ENCODE measurements around the gene WIPF1.
A peak's percentile ranks its signal among the peaks of the same experiment; 100 is the strongest.

Gene WIPF1

DNA sequence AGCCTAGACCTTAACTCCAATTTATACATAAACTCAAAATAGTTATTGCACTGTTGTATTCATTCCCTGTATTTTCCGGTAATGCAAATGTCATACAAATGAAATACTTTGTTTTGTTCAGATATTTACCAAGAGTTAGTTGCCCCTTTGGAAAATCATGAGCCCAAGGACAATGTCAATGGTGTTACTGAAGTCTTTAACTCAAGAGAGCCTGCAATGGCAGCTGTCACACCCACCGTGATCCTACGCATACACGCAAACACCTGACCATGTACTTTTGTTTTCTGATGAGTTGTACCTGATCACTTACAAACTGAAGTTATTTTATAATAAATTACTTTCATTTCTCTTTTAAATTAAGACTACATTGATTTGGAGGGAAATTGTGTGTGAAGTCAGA, 11.7 kb upstream of the WIPF1 start:
- H3K9me2 ChIP-seq (replicated peaks; ENCODE audit: control insufficient read depth, low read length) = no peaks in the 10 kb centered on the region
- peaks cover 7% of the 10 kb centered on the region for H3K36me3 ChIP-seq (ENCODE audit: control insufficient read depth, low read length)
- H3K27me3 ChIP-seq (ENCODE audit: control insufficient read depth, low read length) = no peaks in the 10 kb centered on the region
- H4K20me1 ChIP-seq (ENCODE audit: control insufficient read depth, insufficient read depth, low read depth, low read length) = no peaks in the 10 kb centered on the region
- peaks cover 9% of the 10 kb centered on the region for H3F3A ChIP-seq (ENCODE audit: control insufficient read depth, insufficient read depth)
- no peak overlapping the region for H3K27ac ChIP-seq (ENCODE audit: low read depth, low read length)
- no peak for TF ChIP-seq EZH2phosphoT487 (IDR thresholded peaks at IDR 0.05; ENCODE audit: borderline replicate concordance, low read length)
- TF ChIP-seq, protein P1, sequence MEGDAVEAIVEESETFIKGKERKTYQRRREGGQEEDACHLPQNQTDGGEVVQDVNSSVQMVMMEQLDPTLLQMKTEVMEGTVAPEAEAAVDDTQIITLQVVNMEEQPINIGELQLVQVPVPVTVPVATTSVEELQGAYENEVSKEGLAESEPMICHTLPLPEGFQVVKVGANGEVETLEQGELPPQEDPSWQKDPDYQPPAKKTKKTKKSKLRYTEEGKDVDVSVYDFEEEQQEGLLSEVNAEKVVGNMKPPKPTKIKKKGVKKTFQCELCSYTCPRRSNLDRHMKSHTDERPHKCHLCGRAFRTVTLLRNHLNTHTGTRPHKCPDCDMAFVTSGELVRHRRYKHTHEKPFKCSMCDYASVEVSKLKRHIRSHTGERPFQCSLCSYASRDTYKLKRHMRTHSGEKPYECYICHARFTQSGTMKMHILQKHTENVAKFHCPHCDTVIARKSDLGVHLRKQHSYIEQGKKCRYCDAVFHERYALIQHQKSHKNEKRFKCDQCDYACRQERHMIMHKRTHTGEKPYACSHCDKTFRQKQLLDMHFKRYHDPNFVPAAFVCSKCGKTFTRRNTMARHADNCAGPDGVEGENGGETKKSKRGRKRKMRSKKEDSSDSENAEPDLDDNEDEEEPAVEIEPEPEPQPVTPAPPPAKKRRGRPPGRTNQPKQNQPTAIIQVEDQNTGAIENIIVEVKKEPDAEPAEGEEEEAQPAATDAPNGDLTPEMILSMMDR (IDR thresholded peaks at IDR 0.05; ENCODE audit: low read depth, low read length, poor library complexity, severe bottlenecking) = no peak
- H3K9me3 ChIP-seq (ENCODE audit: control insufficient read depth, insufficient read depth, low read length) = no peaks in the 10 kb centered on the region
- peaks cover 85% of the 10 kb centered on the region for H3K4me1 ChIP-seq (ENCODE audit: control insufficient read depth, low read length)
- H3K79me2 ChIP-seq (ENCODE audit: control insufficient read depth, low read length) = peaks cover 20% of the 10 kb centered on the region
- H3K4me3 ChIP-seq (ENCODE audit: low read length) = no peak overlapping the region
- peak overlapping the region; percentile 14 for H3K4me2 ChIP-seq (ENCODE audit: low read length)

DNA sequence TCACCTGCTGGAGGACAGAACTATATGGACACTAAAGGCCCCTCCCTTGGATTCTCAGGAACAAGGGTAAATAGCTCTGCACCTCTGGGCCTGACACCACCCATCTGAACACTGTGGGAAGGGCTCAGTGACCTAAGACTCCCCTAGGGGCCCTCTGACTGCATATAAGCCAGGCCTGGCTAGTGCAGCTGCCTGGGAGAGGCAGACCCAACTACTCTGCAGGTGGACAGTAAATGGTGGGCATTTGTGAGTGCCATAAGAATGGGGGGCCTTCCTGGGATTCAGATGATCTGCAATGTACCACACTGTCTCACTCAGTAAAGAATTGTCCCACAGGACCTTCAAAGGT, 11.2 kb upstream of the WIPF1 start:
- Histone ChIP-seq H4K20me1 (ENCODE audit: control insufficient read depth, insufficient read depth, low read depth, low read length) (no peaks in the 10 kb centered on the region), H3K79me2 (ENCODE audit: control insufficient read depth, low read length) (peaks cover 16% of the 10 kb centered on the region), H3K27ac (ENCODE audit: low read depth, low read length) (no peak overlapping the region), H3K4me3 (ENCODE audit: low read length) (no peak overlapping the region), H3K9me2 (replicated peaks; ENCODE audit: control insufficient read depth, low read length) (no peaks in the 10 kb centered on the region), H3K9me3 (ENCODE audit: control insufficient read depth, insufficient read depth, low read length) (no peaks in the 10 kb centered on the region), H3K4me1 (ENCODE audit: control insufficient read depth, low read length) (peaks cover 80% of the 10 kb centered on the region), H3K36me3 (ENCODE audit: control insufficient read depth, low read length) (peaks cover 7% of the 10 kb centered on the region), H3F3A (ENCODE audit: control insufficient read depth, insufficient read depth) (peaks cover 11% of the 10 kb centered on the region), H3K27me3 (ENCODE audit: control insufficient read depth, low read length) (no peaks in the 10 kb centered on the region), H3K4me2 (ENCODE audit: low read length) (peak overlapping the region; percentile 14)
- no peak for TF ChIP-seq EZH2phosphoT487 (IDR thresholded peaks at IDR 0.05; ENCODE audit: borderline replicate concordance, low read length)
- TF ChIP-seq, protein P1 (IDR thresholded peaks at IDR 0.05; ENCODE audit: low read depth, low read length, poor library complexity, severe bottlenecking) = no peak

DNA sequence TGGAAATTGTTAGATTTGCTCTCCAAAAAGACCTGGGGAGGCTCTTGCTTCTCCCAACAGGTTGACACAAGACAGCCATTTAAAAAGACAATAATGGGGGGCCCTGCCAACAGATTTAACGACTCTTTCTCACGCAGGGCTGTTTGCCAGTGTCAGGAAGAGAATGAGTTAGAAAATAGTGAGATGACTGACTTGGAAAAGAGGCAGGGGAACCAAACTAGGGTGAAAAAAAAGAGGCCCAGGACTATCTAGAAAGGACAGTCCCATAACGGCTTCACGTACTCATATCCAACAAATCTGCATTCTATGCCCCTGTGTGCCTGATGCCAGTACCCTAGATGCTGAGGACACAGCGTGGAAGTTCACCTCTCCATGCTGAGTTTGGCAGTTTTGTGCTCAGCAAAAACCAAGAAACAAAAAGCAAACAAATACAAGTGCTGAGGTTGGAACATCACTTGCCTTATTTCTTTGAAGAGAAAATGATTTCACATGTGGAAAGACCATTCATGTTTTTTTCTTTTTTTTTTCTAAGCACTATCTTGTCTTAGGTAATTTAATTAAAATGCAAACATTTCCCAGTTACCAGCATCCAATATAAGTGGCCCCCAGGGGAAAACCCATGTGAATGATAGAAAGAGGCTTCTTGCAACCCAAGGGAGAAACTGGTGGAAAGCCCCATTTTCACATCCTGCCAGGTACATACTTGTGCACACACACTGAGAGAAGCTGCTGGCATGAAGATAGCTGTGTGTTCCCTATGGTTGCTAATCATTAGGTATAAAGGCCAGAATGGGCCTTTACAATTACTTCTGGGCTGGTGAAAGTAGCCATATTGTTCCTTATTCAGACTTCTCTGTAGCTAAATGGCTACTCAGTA, 10.6 kb upstream of the WIPF1 start:
- H3K9me2 ChIP-seq (replicated peaks; ENCODE audit: control insufficient read depth, low read length) = no peaks in the 10 kb centered on the region
- H3K27ac ChIP-seq (ENCODE audit: low read depth, low read length) = no peak overlapping the region
- H3K9me3 ChIP-seq (ENCODE audit: control insufficient read depth, insufficient read depth, low read length) = no peaks in the 10 kb centered on the region
- H3K27me3 ChIP-seq (ENCODE audit: control insufficient read depth, low read length) = no peaks in the 10 kb centered on the region
- peak overlapping the region; percentile 14 for H3K4me2 ChIP-seq (ENCODE audit: low read length)
- no peak for TF ChIP-seq EZH2phosphoT487 (IDR thresholded peaks at IDR 0.05; ENCODE audit: borderline replicate concordance, low read length)
- peaks cover 14% of the 10 kb centered on the region for H3K79me2 ChIP-seq (ENCODE audit: control insufficient read depth, low read length)
- peaks cover 79% of the 10 kb centered on the region for H3K4me1 ChIP-seq (ENCODE audit: control insufficient read depth, low read length)
- no peak overlapping the region for H3K4me3 ChIP-seq (ENCODE audit: low read length)
- H4K20me1 ChIP-seq (ENCODE audit: control insufficient read depth, insufficient read depth, low read depth, low read length) = no peaks in the 10 kb centered on the region
- H3K36me3 ChIP-seq (ENCODE audit: control insufficient read depth, low read length) = peaks cover 7% of the 10 kb centered on the region
- peaks cover 11% of the 10 kb centered on the region for H3F3A ChIP-seq (ENCODE audit: control insufficient read depth, insufficient read depth)

DNA sequence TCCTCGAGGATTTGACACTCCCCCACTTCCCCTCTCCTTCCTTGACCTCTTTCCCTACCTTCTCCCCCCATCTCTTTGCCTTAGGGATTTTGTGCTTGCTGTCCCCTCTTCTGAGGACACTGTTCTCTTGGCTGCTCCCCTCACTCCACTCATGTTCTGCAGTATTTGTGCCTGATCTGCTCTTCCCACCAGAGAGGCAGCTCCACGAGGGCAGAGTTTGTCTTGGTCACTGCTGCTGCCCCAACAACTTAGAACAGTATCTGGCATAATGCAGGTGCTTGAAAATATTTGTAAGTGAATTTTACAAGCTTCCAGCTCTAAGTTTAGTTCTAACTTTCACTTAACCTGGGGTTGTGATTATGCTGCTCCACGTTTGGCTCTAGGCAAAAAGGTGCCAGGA, 10.0 kb upstream of the WIPF1 start:
- Histone ChIP-seq H3F3A (ENCODE audit: control insufficient read depth, insufficient read depth) (peaks cover 11% of the 10 kb centered on the region), H3K27ac (ENCODE audit: low read depth, low read length) (no peak overlapping the region), H4K20me1 (ENCODE audit: control insufficient read depth, insufficient read depth, low read depth, low read length) (no peaks in the 10 kb centered on the region), H3K4me3 (ENCODE audit: low read length) (no peak overlapping the region), H3K4me2 (ENCODE audit: low read length) (no peak overlapping the region), H3K4me1 (ENCODE audit: control insufficient read depth, low read length) (peaks cover 79% of the 10 kb centered on the region), H3K36me3 (ENCODE audit: control insufficient read depth, low read length) (peaks cover 9% of the 10 kb centered on the region), H3K9me3 (ENCODE audit: control insufficient read depth, insufficient read depth, low read length) (no peaks in the 10 kb centered on the region), H3K79me2 (ENCODE audit: control insufficient read depth, low read length) (peaks cover 12% of the 10 kb centered on the region), H3K9me2 (replicated peaks; ENCODE audit: control insufficient read depth, low read length) (no peaks in the 10 kb centered on the region), H3K27me3 (ENCODE audit: control insufficient read depth, low read length) (no peaks in the 10 kb centered on the region)
- TF ChIP-seq, protein P1 (IDR thresholded peaks at IDR 0.05; ENCODE audit: low read depth, low read length, poor library complexity, severe bottlenecking) = no peak
- TF ChIP-seq EZH2phosphoT487 (IDR thresholded peaks at IDR 0.05; ENCODE audit: borderline replicate concordance, low read length) = no peak
